PC-3 (cell line): ENCODE measurements around the gene KCP.

Experiments used
- EZH2 ChIP-seq: fragments of 300-600 bp; sonication (generic); IDR thresholded peaks from one replicate; pipeline ENCODE4 v1.6.1; 2017; ENCODE audit warnings: antibody characterized with exemption, mild to moderate bottlenecking, low read length; ENCODE audit not compliant: unreplicated experiment
- TF ChIP-seq, protein P1 (sequence below): fragments of 300-600 bp; sonication (generic); conservative IDR thresholded peaks from 2 replicates; pipeline ENCODE4 v1.5.1; 2017; ENCODE audit warnings: antibody characterized with exemption, low read depth, mild to moderate bottlenecking, low read length

DNA sequence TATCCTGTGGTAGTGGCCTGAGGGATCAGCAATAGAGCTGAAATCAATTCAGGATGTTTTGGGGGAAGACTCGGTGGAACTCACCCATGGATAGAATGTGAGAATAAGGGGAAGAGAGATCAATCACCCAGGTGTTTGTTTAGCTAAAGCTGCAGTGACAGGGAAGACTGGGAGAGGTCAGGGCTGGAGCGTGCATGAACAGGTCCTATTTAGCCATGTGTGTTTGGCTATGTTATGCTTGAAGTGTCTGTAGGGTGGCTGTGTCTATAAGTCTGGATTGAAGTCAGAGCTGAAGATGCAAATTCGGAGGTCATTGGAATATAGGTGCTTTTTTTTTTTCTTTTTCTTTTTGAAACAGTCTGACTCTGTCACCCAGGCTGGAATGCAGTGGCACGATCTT is 43.3 kb downstream of the KCP start:
- TF ChIP-seq, protein P1, sequence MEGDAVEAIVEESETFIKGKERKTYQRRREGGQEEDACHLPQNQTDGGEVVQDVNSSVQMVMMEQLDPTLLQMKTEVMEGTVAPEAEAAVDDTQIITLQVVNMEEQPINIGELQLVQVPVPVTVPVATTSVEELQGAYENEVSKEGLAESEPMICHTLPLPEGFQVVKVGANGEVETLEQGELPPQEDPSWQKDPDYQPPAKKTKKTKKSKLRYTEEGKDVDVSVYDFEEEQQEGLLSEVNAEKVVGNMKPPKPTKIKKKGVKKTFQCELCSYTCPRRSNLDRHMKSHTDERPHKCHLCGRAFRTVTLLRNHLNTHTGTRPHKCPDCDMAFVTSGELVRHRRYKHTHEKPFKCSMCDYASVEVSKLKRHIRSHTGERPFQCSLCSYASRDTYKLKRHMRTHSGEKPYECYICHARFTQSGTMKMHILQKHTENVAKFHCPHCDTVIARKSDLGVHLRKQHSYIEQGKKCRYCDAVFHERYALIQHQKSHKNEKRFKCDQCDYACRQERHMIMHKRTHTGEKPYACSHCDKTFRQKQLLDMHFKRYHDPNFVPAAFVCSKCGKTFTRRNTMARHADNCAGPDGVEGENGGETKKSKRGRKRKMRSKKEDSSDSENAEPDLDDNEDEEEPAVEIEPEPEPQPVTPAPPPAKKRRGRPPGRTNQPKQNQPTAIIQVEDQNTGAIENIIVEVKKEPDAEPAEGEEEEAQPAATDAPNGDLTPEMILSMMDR, result no peak
- no peak for TF ChIP-seq EZH2
